HG02678 (cell line): ENCODE results near the gene NYNRIN.

ENCODE experiments used
- ATAC-seq: cut with Tn5 transposase; IDR thresholded peaks from one replicate; pipeline ENCODE4 v1.9.1; 2021; ENCODE audit warnings: mild to moderate bottlenecking, moderate library complexity; ENCODE audit not compliant: unreplicated experiment

NYNRIN gene

DNA sequence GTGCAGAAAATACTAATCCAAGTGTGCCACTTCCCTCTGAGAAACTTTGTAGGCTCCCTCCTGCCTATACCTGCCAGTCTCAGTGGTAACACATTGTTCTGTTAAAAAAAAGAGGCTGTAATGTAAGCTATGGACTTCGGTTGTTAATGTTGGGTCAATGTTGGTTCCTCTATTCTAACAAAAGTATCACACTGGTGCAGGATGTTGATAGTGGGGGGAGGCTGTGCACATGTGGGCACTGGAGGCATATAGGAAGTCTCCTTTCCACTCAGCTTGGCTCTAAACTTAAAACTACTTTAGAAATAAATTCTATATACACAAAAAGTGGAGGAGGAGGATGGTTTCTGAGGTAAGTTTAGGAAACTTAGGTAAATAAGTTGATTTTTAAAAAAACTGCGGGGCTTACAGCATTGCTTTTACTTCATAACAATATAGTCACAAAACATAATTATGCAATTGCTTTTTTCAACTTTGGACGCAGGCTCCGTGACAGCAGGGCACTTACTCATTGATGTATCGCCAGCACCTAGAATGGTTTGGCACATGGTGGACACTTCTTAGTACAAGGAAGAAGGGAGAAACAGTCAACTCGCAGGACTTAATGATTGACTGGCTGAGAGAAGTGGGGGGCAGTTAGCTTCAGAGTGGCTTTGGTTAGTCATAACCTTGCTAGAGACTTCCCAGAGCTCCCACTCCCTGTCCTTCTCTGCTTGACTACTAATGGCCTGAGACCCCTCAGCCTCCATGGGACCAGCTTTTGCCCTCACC lies 7.9 kb upstream of the NYNRIN start:
- no peak for ATAC-seq

DNA sequence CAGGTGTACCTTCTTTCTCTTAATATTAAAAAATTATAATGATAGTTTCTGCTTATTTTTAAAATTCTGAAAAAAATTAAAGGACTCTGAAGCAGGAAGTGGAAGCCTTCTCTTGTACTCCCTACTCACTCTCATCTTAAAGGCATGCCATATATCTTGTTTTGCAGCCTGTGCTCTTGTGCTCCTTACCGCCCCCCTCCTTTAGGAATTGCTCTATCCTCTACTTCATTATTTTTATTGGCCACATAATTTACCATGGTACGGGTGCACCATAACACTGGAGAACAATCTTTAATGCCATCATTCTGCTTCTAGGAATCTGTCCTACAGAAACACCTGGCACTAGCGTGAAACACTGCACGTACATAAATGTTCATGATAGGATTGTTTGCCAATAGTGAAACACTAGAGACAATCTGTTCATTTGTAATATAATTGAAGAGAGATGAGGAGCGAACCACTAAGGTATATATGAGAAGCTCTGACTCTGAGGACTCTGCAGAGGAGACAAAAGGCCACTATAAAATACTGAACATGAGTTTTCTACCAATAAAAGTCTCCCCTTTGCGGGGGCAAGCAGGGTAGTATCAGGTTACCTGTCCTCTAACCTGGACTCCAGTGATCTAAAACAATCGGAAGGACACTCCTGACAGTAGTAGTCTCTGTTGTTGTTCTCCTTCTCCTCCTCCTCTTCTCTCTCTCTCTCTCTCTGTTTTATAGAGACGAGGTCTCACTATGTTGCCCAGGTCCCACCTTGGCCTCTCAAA lies 6.3 kb upstream of the NYNRIN start:
- no peak for ATAC-seq

DNA sequence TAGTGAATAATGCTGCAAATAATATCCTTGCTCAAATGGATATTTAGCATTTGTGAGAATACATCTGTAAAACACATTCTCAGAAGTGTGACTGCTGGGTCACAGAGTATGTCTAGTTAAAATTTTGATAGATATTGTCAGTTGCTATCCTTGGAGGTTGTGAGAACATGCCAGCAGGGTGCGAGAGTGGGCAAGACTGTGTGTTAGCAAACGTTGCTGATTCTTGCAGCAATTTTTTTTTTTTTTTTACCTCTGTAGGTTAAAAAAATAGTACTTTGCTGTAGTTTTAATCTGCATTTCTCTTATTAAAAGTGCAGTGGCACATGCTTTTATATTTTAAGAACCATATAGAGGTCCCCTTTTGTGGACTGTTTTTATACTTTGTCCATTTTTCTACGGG lies 4.5 kb upstream of the NYNRIN start:
- ATAC-seq: no peak

DNA sequence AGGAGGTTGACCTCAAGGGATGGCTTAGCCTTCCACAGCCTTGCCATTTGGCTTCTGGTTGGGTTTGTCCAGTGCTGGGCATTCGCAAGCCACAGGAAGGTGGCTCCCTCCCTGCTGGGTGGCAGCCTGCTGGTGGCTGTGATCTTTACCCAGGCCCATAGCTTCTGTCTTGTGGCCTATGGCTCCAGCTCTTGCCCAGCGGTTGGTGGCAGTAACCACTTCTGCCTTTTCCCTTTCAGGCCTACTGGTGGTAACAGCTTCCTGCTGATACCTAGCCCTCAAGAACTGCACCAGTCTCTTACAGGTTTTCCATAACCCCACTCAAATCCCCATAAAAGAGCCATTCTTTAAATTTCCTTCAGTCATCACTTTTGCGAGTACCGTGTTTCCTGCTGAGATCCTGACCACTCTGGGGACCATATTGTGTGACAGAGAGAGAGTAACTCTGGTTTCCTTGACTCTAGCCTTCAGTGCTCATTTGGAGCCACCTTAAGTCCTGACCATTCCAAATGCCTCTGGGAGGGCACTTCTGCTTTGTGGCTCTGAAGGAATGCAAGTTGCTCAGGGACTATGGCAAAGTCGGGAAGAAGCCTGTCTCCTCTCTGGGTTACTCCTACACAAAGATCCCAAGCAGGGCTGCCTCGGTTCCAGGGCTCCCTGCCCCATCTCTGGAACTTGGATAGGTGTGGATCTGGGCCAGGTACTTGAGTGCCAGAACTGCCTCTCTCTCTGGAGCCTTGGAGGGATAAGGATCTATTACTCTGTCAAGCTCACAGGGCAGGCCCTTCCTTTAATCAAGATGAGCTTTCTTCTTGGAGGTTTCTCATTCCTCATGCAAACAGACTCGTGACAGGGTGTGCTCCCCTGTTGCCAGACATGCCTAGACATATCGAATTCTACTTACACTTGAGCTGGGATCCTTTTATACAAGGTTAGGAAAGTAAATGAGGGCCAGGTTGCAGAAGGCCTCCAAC lies 2.9 kb upstream of the NYNRIN start:
- ATAC-seq: no peak

DNA sequence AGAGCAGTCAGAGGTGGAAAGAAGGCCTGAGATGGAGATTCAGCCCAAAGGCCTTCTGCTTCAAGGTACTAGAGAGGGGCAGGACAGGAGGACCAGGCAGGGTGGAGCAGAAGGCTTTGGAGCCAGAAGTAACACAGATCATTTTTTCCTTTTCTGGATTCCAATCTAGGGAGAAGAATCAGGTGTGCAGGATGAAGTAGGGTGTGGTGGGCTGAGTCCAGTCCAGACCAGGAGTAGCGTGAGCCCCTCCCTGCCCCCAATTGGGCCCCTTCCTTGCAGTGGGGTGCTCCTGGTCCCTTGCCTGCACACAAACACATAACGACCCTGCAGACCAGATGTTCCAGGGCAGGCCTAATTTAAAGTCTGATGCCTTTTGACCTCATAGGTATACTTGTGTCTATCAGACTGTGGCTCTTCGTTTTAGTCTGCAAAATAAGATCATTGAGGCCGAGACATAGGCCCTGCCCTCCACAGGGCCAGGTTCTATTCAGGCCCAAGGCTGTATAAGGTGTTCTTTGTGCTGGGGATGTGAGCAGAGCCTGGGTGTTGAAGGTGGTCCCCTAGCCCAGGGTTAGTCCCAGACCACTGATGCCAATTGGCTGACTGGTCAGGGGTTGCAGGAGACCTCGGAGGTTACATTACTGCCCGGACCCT lies 1.0 kb upstream of the NYNRIN start:
- ATAC-seq: no peak

DNA sequence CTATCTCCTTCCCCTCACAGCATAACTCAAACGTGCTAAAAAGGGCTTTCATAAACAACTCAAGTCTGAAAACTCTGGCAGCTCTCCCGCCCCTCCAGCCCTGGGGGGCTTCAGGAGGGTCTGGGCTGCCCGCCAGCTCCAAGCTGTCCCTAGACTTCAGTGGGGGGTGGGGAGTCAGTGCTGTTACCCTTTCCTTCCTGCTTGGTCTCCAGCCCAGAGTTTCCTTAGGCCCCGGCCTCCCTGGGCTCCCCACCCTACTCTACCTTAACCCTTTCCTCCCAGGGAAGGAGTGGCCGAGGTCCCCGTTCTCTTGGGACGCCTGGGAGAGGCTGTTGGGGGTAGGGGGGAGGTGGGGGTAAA lies 530 bp upstream of the NYNRIN start:
- no peak for ATAC-seq

DNA sequence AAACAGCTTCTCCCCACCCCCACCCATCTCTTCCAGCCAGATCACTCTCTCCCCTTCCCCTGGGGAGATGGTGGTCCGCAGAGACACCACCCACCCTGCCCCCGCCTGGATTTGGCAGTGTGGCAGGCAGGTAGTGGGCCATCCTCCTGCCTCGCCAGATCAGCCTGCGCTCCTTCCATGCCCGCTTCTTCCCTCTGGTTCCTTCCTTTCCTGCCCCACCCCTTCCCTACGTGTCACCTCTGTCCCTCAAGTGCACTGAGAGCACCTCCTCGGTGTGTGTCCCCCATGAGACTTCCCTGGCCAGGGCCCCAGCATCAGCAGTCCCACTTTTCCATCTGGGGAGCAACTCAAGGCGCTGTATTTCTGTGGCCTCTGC lies 632 bp downstream of the NYNRIN start:
- ATAC-seq: no peak

DNA sequence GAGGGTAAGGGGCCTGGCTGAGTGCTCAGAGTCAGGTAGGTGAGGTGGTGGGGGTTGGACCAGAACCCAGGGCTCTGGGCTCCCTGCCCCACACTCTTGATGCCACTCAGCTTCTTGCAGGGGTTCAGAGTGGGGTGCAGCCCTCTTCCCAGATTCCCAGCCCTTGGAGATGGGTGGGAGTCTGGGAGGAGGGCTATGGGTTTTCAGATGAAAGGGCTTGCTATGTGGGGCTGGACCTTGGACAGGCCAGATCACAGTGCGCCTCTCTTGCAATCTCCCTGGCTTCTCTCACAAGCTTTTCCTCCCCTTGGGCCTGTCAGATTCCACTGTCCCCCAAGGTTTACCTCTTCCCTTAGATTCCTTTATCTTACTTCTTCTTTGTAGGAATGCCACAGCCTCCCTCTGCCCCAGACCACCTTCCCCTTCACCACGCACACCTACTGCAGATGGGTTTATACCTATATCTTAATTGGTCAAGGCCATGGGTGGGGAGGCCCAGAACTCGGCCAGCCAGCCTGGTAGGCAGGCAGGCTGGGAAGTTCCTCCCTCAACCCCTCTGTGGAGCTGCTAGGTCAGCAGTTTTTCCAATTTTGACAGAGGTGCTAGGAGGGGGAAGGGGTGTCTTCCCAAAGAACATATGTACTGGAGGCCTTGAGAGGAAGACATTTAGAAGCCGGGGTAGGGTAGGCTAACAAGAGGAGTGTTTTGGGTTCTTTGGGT lies 1.4 kb downstream of the NYNRIN start:
- ATAC-seq: no peak

DNA sequence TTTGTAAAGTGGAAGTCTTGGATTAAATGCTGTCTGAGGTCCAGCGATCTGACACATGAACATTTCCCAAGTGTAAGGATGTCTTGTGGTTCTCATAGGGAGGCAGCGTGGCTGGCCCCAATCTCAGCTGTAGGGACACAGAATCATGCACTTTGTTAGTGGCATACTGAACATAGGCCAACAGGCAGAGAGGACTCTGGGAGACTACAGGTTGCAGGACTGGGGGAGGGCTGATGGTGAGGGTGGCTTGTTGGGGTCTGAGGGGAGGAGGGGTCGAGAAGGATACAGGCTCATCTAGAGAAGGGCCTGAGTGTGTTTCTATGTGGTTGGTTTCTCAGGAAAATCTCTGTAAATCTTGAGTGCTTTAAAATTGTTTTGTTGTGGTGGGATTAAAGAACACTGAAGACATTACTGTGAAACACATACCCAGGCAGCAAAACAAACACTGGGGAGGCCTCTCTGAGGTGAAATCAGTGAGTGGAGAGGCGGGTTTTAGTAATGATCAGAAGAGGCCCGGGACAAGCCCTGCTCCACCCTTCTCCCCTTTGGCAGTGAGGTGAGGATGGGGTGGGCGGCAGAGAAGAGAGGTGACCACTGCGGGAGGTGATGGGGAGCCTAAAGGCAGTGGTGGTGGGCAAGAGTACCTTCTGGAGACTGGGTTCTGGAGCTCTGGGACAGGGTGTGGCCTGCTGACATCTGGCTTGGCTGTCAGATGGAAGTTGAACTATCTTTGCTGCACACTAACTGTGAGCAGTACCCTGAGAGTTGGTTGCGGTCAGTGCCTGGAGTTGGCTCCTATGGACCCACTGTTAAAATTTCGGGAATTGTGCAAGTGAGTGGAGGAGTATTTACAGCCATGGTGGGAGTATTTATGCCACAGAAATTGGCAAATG lies 3.3 kb downstream of the NYNRIN start:
- ATAC-seq: no peak

DNA sequence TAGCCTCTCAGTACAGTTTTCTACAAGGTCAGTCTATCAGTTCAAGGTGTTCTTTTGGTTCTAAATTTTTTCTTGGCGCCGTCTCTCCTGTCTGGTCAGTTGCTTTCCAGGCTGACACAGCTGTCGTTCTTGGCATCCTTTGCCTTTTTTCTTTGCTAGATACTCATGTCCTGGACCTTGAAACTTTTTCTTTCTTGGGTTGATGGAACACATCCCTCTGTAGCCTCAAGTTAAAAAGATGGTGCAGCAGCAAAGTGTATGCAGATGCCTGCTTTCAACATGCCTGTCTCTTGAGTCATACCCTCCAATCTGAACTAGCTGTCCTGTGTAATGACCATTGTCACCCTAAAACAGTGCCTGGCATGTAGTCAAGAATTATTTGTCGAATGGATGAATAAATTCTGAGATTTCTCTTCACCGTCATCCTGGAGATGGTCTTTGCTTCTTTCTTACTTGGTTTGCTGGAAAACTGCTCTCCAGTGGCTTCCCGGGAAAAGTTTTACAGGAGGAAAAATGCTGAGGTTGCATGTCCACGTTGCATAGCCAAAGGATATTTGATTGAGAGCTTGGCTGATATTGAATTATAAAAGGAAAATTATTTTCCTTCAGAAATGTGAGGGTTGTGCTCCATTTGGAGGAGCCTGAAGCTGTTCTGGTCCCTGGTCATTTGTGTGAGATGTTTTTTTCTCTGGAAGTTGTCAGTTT lies 4.6 kb downstream of the NYNRIN start:
- ATAC-seq: no peak

DNA sequence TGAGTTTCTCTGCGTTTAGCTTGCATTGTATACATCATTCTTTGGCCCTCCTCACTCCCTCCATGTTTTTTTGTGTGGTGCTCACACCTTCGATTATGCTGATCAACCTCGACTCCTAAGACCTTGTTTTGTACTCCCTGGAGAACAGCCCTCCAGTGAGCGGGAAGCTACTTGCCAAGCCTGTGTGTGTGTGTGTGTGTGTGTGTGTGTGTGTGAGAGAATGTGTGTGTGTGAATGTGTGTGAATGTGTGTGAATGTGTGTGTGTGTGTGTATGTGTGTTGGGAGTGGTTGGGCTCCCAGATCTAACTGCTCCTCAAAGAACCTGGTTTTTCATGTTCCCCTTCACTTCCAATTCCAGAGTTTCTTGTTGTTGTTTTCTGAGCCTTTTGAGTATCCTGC lies 6.0 kb downstream of the NYNRIN start:
- ATAC-seq: no peak

DNA sequence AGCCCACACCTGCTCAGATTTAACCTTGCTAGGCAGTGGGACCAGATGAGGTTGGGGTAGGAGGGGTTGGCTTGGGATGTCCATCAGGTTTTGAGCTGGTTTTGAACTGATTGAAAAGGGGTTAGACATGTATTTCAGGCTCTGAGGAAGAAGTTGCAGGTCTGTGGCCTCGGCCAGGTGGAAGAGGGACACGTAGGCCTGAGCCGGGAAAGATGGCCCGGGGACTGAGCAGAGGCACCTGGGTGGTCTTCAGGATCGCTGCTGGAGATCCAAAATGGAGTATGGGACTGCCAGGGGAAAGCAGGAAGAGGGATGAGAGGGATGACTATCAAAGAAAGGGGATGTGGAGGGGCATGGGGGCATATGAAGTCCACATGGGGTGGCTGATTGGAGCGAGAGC lies 7.6 kb downstream of the NYNRIN start:
- ATAC-seq: no peak

DNA sequence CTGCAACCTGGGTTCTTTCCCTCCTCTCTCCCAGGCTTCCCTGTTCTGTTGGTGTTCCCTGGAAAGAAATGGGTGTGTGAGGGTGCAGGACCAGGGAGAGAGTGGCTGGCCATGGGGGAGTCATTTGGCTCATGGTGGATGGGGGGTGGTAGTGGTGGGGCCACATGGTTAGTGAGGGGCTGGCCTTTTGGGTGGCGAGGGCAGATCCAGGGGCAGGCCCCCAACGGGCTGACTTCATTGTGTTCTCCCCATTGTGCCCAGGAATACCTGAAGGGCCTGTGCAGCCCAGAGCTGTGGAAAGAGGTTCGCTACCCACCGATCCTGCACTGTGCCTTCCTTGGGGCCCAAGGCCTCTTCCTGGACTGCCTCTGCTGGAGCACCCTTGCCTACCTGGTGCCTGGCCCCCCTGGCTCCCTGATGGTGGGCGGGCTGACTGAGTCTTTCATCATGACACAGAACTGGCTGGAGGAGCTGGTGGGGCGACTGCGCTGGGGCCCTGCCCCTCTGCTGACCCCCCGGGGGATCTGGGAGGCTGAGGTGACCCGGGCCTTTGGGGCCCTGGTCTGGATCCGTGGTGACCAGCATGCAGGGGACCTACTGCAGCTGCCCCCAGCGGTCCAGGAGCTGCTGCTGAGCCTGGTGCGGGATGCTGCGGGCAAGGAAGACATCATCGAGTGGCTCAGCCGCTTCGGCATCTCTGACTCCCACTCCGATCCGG lies 9.0 kb downstream of the NYNRIN start:
- ATAC-seq: no peak

DNA sequence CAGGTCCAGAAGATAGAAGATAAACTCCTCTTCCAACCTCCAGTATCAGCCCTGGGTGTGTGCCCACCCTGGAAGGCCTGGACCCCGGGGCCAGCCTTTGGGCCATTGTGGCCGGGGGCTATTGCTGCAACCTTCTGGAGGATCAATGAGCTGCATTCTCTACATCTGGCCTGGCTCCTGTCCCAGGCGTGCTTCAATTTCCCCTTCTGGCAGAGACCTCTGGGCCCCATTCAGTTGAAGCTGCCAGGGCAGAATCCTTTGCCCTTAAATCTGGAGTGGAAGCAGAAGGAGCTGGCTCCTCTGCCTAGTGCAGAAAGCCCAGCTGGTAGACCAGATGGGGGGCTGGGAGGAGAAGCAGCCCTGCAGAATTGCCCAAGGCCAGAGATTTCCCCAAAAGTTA lies 10.0 kb downstream of the NYNRIN start:
- no peak for ATAC-seq

DNA sequence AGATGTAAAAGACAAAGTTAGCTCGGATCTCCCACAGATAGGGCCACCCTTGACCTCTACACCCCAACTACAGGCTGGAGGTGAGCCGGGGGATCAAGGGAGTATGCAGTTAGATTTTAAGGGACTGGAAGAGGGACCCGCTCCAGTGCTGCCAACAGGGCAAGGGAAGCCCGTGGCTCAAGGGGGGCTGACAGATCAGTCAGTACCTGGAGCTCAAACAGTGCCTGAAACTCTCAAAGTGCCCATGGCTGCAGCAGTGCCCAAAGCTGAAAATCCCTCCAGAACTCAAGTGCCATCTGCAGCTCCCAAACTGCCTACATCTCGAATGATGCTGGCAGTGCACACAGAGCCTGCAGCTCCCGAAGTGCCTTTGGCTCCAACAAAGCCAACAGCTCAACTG lies 10.4 kb downstream of the NYNRIN start:
- ATAC-seq: no peak

DNA sequence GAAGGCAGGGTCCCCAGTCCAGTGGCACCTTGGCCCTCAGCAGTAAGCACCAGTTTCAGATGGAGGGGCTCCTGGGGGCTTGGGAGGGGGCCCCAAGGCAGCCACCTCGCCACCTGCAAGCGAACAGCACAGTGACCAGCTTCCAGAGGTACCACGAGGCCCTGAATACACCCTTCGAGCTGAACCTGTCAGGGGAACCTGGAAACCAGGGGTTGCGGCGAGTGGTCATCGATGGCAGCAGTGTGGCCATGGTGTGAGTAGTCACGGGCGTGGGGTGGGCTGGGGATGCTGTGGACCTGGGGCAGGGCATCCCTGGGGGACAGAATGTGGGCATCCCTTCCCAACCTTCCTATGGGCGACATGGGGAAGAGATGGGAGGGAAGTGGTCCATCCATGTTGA lies 11.2 kb downstream of the NYNRIN start:
- no peak for ATAC-seq

DNA sequence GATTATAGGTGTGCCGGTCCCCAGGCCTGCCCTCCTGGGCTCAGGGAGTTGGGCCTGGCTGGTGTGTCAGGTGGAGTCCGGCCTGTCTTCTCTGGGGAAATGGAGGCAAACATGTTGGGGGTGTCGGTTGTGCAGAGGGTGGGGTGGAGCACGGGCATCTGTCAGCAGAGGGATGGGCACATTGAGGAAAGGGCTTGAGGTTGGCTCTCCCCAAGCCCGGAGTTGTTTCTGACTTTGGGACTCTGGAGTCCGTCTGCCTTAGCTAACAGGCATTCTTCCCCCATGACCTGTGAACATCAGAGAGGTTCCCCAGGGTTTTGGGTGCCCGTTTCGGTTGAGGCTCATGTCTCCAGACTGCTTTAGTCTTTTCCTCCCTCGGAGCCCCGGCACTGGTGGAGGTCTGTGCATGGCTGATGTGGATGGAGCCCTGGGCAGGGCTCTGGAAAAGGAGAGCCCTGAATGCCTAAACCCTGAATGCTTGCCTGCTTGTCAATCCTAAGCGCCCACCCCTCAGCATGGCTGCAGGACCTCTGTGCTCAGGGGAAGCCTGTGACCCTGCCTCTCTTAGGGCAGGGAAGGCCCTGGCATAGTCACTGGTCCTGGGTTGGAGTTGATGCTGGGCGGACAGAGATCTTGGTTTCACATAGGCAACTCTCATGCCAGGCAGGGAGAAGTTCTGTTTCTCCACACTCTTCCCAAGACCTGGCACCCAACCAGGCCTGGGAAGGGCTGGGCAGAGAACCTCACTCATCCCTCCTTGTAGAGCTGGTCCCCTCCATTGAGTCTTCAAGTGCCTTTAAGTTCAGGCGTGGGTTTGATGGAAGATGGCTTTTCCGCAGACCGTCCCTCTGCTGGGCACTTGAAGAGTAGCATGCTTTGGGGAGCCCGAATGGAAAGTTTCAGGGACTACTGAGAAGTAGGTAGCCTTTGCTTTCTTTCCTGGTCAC lies 12.9 kb downstream of the NYNRIN start:
- no peak for ATAC-seq
